K562 (cell line): ENCODE results near the gene EEF1A2. TPM values are rescaled to one million over a fixed set of nuclear protein-coding genes. Genes with fewer than 3 reads are reported as not detected.

Source experiments
- ATAC-seq: fragments of 200-7000 bp; cut with Tn5 transposase; 3 replicates; pipeline ENCODE4 v1.9.1; 2020; ENCODE audit warnings: moderate library complexity
- BruUV-seq: library from RNA; stranded (reverse); fragments of 400-500 nt; replicated peaks from 2 replicates; lab custom pipeline; 2021; lab: Mats Ljungman, UMichigan
- CTCF ChIA-PET: fragments of 300-600 bp; formaldehyde crosslinking; extraction: SDS; loops from one replicate; lab custom pipeline; 2021; ENCODE audit warnings: low intra/inter-chr PET ratio; lab: Yijun Ruan, JAX
- POLR2A ChIA-PET: fragments of 300-600, 350-650 bp; sonication (Branson Sonifier 250); formaldehyde crosslinking; extraction: SDS; loops from one replicate; lab custom pipeline; 2021; ENCODE audit warnings: antibody characterized with exemption, inconsistent platforms; lab: Yijun Ruan, JAX
- DNase-seq, 4 experiments: peaks; one replicate each; pipeline versions ENCODE4 v3.0.0 to v3.0.0-alpha.2; 2011 to 2018; ENCODE audit warnings: low spot score in 3 of 4, mixed read lengths in 3 of 4; ENCODE audit errors: extremely low read depth in 1 of 4
- FAIRE-seq: peaks from 2 replicates; lab custom pipeline; 2011; peaks lifted over from hg19 to GRCh38; lab: Jason Lieb, UNC
- H2AFZ ChIP-seq: 2 replicates; pipeline ENCODE4 v1.6.0; 2011; ENCODE audit warnings: low read depth, low read length, control low read depth, inconsistent platforms
- H3K27ac ChIP-seq: fragments of 200-600 bp; 3 replicates; pipeline ENCODE4 v1.8.0; 2011; ENCODE audit warnings: low read depth, mild to moderate bottlenecking, control low read depth, inconsistent platforms, low read length, moderate library complexity, mixed read lengths; ENCODE audit errors: extremely low read depth
- H3K27me3 ChIP-seq, 2 experiments: fragments of 300-600 bp in 1 of 2; 2 replicates in 1 of 2; 3 replicates in 1 of 2; pipeline versions ENCODE4 v1.6.0 to v1.8.0; 2011; ENCODE audit warnings: inconsistent platforms in 2 of 2, low read length in 2 of 2, mild to moderate bottlenecking in 1 of 2, mixed read lengths in 1 of 2, moderate library complexity in 1 of 2; ENCODE audit not compliant: control insufficient read depth in 2 of 2, insufficient read depth in 2 of 2
- H3K36me3 ChIP-seq: fragments of 300-600 bp; 3 replicates; pipeline ENCODE4 v1.8.0; 2011; ENCODE audit warnings: mild to moderate bottlenecking, low read length, inconsistent platforms; ENCODE audit not compliant: control insufficient read depth, insufficient read depth
- H3K4me1 ChIP-seq, 2 experiments: fragments of 200-600 bp in 1 of 2; replicated peaks in 1 of 2; 2 replicates in 1 of 2; 3 replicates in 1 of 2; pipeline versions ENCODE4 v1.5.1 to v1.8.0; 2011; ENCODE audit warnings: inconsistent platforms in 2 of 2, low read length in 2 of 2, mild to moderate bottlenecking in 1 of 2, mixed read lengths in 1 of 2, moderate library complexity in 1 of 2; ENCODE audit not compliant: control insufficient read depth in 2 of 2, insufficient read depth in 2 of 2
- H3K4me2 ChIP-seq: 2 replicates; pipeline ENCODE4 v1.6.1; 2011; ENCODE audit warnings: low read length, control low read depth, inconsistent platforms, mixed read lengths; ENCODE audit not compliant: insufficient read depth
- H3K4me3 ChIP-seq: fragments of 200-600 bp; sonication (generic), shearing (Covaris generic); 2 replicates; pipeline ENCODE4 v1.5.1; 2016; ENCODE audit warnings: control low read depth, inconsistent platforms
- H3K79me2 ChIP-seq: fragments of 200-600 bp; 3 replicates; pipeline ENCODE4 v1.8.0; 2011; ENCODE audit warnings: low read length, inconsistent platforms; ENCODE audit not compliant: control insufficient read depth, insufficient read depth
- H3K9ac ChIP-seq, 2 experiments: 2 replicates each; pipeline versions ENCODE4 v1.6.0 to v1.6.1; 2011; ENCODE audit warnings: low read depth in 2 of 2, low read length in 2 of 2, control low read depth in 1 of 2, inconsistent platforms in 1 of 2, mild to moderate bottlenecking in 1 of 2, mixed read lengths in 1 of 2; ENCODE audit not compliant: insufficient read depth in 1 of 2
- H3K9me1 ChIP-seq: one replicate; pipeline ENCODE4 v1.6.0; 2011; ENCODE audit warnings: inconsistent platforms, mild to moderate bottlenecking, low read length, moderate library complexity; ENCODE audit not compliant: control insufficient read depth, insufficient read depth
- H3K9me3 ChIP-seq: replicated peaks from 2 replicates; pipeline ENCODE4 v1.5.1; 2011; ENCODE audit warnings: low read depth, low read length, inconsistent platforms; ENCODE audit not compliant: control insufficient read depth, insufficient read depth
- H4K20me1 ChIP-seq: replicated peaks from 2 replicates; pipeline ENCODE4 v1.6.1; 2011; ENCODE audit warnings: low read length, inconsistent platforms, mixed read lengths; ENCODE audit not compliant: control insufficient read depth, insufficient read depth
- CHD4 ChIP-seq: fragments of 200-600 bp; sonication (generic); IDR thresholded peaks from 3 replicates; pipeline ENCODE4 v1.6.1; 2012; ENCODE audit warnings: low read depth, mild to moderate bottlenecking, mixed read lengths, low read length, inconsistent platforms; ENCODE audit not compliant: insufficient read depth, insufficient replicate concordance, poor library complexity, severe bottlenecking
- DACH1 ChIP-seq: fragments of 450-650 bp; IDR thresholded peaks from 2 replicates; pipeline ENCODE4 v1.6.1; 2018; ENCODE audit not compliant: partially characterized antibody
- FOXA1 ChIP-seq: fragments of 450-650 bp; IDR thresholded peaks from 2 replicates; pipeline ENCODE4 v1.6.1; 2016; ENCODE audit warnings: mild to moderate bottlenecking, borderline replicate concordance
- RERE ChIP-seq: sonication (generic); formaldehyde crosslinking; IDR thresholded peaks from 2 replicates; pipeline ENCODE4 v1.8.0; 2023; ENCODE audit warnings: missing genetic modification reagents, mild to moderate bottlenecking, borderline replicate concordance
- SIRT6 ChIP-seq: IDR thresholded peaks from one replicate; pipeline ENCODE4 v1.6.1; 2012; ENCODE audit warnings: low read depth, mild to moderate bottlenecking, control low read depth, inconsistent platforms, low read length, moderate library complexity
- SRF ChIP-seq, 2 experiments: fragments of 250-450, 450-650 bp in 1 of 2; sonication (Bioruptor Pico) in 1 of 2; sonication (generic) in 1 of 2; formaldehyde crosslinking; IDR thresholded peaks; 2 replicates each; pipeline versions ENCODE4 v1.5.0 to v1.5.1; 2020 to 2022; ENCODE audit warnings: mild to moderate bottlenecking in 1 of 2, missing genetic modification reagents in 1 of 2
- ZBTB17 ChIP-seq: fragments of 450-650 bp; formaldehyde crosslinking; IDR thresholded peaks from 2 replicates; pipeline ENCODE4 v1.4.0; 2020; ENCODE audit warnings: mild to moderate bottlenecking
- ZFP91 ChIP-seq: sonication (generic); formaldehyde crosslinking; IDR thresholded peaks from 2 replicates; pipeline ENCODE4 v1.8.0; 2022; ENCODE audit warnings: mild to moderate bottlenecking, missing genetic modification reagents
- ZNF785 ChIP-seq: fragments of 250-450 bp; sonication (Bioruptor Pico); IDR thresholded peaks from 2 replicates; pipeline ENCODE4 v1.4.0; 2020; ENCODE audit warnings: mild to moderate bottlenecking
- WGBS: fragments of 100-300 bp; shearing (Covaris generic); methylation state at CpG from one replicate; pipeline ENCODE4 v1.1.6; 2016; ENCODE audit warnings: low coverage, mixed read lengths; ENCODE audit not compliant: insufficient coverage; ENCODE audit errors: missing lambda C conversion rate; 5-methylcytosine and 5-hydroxymethylcytosine counted together
- in situ Hi-C: fragments of 300-500 bp; cut with MboI; formaldehyde crosslinking; loops from 4 replicates; pipeline ENCODE4 v1.15.0; 2018; ENCODE audit warnings: inconsistent platforms, mixed read lengths
- intact Hi-C: fragments of 100-400 bp; cut with micrococcal nuclease; formaldehyde crosslinking; loops from 2 replicates; pipeline ENCODE4 v1.14.2; 2022
- polyA plus RNA-seq, 8 experiments: library from polyadenylated mRNA; depleted of rRNA in 4 of 8; stranded (reverse) in 5 of 8; unstranded in 3 of 8; fragments of >200 nt; fragmentation: Nextera tagmentation in 2 of 8; fragmentation: Illumina TruSeq in 1 of 8; extraction: Ambion mirVana in 2 of 8; extraction: Trizol in 1 of 8; gene quantifications; 2 replicates each; pipeline versions ENCODE4 v1.2.1 to v1.2.3, GENCODE V29; 2011 to 2014; ENCODE audit warnings: inconsistent platforms in 1 of 8, missing spikeins in 1 of 8
- total RNA-seq, 7 experiments: library from RNA; depleted of rRNA in 6 of 7; stranded (reverse); fragments of >200 nt in 6 of 7; fragmentation: Illumina TruSeq in 2 of 7; extraction: Trizol in 2 of 7; gene quantifications; 2 replicates each; pipeline versions ENCODE4 v1.2.1 to v1.2.3, GENCODE V29; 2011 to 2021; ENCODE audit warnings: low replicate concordance in 1 of 7
- TF ChIP-seq, protein P1 (sequence below): fragments of 450-650 bp; conservative IDR thresholded peaks from 2 replicates; pipeline ENCODE4 v1.6.1; 2016; ENCODE audit warnings: missing genetic modification characterization, low read depth, mild to moderate bottlenecking, missing compliant biosample characterization, moderate library complexity

EEF1A2 gene
- total and polyA plus RNA-seq, 9 of the 15 experiments (the other 6 are each of a cell fraction or from before 2014, with no cell fraction given) = 0.04 to 29.6 (median 11.5) TPM

DNA sequence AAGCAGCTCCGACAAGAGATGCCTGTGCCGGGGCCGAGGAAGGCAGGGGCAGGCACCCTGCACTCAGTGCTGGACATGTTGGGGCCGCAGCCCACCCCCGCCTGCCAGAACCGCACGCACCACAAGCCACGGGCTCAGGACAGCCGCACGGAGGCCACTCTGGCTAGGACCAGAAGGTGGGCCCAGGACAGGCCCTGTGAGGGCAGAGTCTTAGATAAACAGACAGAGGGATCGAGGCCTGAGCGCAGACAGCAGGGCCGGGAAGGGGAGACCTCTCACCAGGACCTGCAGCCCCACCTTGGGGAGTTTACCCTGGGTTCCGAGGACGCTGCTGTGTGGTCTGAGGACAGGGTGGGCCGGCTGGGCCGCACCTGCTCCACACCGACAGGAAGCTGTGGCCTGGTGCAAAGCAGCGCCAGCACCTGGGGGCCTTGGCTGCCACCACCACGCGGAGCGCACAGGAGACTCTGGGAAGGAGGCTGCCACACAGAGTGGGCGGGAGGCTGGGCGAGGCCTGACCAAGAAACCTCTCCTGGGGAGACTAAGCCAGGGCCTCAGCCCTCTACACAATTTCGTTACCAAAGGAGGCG, 58.4 kb downstream of the EEF1A2 start (continued):
- TF ChIP-seq, protein P1, sequence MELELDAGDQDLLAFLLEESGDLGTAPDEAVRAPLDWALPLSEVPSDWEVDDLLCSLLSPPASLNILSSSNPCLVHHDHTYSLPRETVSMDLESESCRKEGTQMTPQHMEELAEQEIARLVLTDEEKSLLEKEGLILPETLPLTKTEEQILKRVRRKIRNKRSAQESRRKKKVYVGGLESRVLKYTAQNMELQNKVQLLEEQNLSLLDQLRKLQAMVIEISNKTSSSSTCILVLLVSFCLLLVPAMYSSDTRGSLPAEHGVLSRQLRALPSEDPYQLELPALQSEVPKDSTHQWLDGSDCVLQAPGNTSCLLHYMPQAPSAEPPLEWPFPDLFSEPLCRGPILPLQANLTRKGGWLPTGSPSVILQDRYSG = no peak
- TF ChIP-seq SRF (CRISPR knock-in tag; IDR thresholded peaks at IDR 0.05) (no peak), ZFP91 (CRISPR knock-in tag) (no peak), ZBTB17 (CRISPR knock-in tag) (no peak), FOXA1 (no peak)

GRCh38 chr20:63439866-63440265, 59.0 kb downstream of the EEF1A2 start:
- intact Hi-C loops (no loop called here), in situ Hi-C loops (no loop called here)
- Histone ChIP-seq H3K27me3 (peaks cover 20 to 47% of the 10 kb centered on the region in 2 experiments), H3K9ac (no peak overlapping the region; a peak in 1 of 4 replicates), H3K79me2 (no peaks in the 10 kb centered on the region), H2AFZ (no peak overlapping the region), H3K36me3 (no peaks in the 10 kb centered on the region), H3K4me2 (no peak overlapping the region), H3K9me1 (no peaks in the 10 kb centered on the region), H3K4me3 (no peak overlapping the region), H3K4me1 (peaks cover 0 to 19% of the 10 kb centered on the region in 2 experiments; a peak in 2 of 5 replicates), H4K20me1 (no peaks in the 10 kb centered on the region), H3K9me3 (peaks cover 4% of the 10 kb centered on the region; the same call in 1 of the 2 replicates), H3K27ac (no peak overlapping the region)
- no peak for DNase-seq
- ChIA-PET CTCF (no interaction called here), POLR2A (no interaction called here)
- WGBS = 5% methylated on average over 14 of the region's 15 CpGs
- FAIRE-seq = no peak
- ATAC-seq = no peak
- BruUV-seq = no TSS peak
- TF ChIP-seq CHD4 = no peak
- no peak for TF ChIP-seq RERE (CRISPR knock-in tag)
- no peak for TF ChIP-seq DACH1
- TF ChIP-seq SIRT6 = no peak
- no peak for TF ChIP-seq ZNF785 (CRISPR knock-in tag)
